ENCODE measurements around the gene CD46.

CD46 gene

DNA sequence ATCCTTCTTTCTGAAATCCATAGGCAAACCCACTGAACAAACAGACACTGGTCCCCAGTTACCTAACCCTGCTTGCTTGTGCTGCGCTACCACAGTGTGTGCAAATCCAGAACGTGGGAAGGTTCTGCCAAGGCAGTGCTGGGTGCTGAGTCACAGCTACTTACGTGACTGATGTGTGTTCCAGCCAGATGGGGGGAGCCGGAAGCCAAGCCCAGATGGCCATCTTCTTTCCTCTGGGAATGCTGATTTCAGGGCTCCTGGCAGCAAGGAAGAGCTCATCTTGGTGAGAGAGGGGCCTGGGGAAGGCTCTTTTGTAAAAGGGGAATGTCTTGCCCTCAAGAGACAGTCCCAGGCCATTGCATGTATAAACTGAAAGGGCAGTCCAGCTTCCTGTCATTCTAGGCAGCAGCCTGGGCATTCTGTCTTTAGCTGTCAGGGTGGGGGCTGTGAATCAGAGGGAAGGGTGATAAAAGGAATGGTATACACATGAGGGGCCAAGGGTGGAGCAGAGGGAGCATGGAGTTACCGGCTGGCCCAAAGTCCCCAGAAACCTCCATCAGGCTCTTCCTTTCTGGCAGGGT lies 54.1 kb downstream of the CD46 start:
- TF ChIP-seq CTCF (IDR thresholded peaks at IDR 0.05; ENCODE audit: low read depth, low read length): no peak
- DNase-seq (ENCODE audit: extremely low read depth, low read depth): peak; percentile 92

GRCh38 chr1:207806531-207807325 lies 54.9 kb downstream of the CD46 start:
- no peak for TF ChIP-seq CTCF (IDR thresholded peaks at IDR 0.05; ENCODE audit: low read depth, low read length)
- DNase-seq (ENCODE audit: extremely low read depth, low read depth): no peak

DNA sequence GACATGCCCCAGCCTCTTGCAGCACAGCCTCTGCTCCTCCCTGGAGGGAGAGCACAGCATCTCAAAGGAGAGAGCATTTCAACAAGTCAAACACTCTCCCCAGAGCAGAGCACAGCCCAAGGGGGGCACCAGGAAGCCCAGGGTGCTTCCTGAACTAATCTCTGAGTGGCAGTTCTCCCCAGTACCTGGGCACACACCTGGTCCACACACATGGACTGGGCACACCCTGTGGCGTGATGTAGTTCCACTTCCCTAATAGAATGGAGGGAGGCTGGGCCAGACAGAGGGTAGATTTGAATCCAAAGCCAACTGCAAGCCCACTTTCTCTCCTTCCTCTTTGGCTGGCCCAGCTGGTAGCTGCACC lies 55.5 kb downstream of the CD46 start:
- TF ChIP-seq CTCF (IDR thresholded peaks at IDR 0.05; ENCODE audit: low read depth, low read length): no peak

DNA sequence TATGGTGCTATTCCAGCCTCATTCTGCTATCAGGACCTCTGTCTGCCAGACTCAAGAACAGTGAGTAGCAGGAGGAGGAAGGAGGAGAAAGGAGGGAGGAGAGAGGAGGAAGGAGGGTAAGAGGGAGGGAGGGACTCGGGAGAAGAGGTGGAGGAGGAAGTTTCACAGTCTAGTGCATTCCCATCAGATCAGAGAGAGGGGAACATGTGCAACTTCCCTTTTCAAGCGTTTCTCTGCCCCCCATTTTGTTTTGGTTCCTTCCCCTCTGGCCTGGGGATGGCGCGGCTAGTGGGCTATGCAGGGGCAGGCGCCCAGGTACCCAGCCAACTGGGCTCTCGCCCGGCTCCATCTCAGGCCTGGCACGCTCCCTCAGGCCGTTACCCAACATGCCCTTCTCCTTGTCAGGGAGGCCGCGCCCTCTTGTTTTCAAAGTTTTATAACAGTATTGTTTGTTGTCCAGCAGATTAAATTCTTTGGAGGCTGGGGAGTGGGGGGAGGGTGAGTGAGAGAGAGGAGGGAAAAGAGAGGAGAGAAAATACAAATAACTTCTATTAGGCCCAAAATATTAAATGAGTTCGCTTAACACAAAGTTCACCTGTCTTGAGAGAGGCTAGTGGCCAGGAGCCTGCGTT lies 56.0 kb downstream of the CD46 start:
- TF ChIP-seq CTCF (IDR thresholded peaks at IDR 0.05; ENCODE audit: low read depth, low read length): no peak
- no peak for DNase-seq (ENCODE audit: extremely low read depth, low read depth)

More for the DNA sequence above, 55.5 kb downstream of the CD46 start:
- no peak for DNase-seq (ENCODE audit: extremely low read depth, low read depth)

DNA sequence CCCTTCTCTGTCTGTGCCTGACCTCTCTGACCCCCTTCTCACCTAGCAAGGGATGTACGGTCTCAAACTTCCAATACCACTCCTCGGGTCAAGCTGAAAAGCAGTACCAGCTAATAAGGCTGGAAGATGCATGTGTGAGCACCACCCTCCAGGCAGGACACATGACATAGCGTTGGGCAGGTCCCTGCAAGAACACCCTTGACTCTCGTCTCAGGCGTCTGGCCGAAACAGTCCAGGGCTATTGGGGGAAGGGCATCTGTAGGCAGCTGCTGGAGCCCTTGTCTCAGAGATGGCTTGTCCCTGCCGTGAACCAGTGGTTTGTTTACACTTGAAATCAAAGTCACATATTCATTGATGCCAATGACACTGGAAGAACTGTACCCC lies 56.5 kb downstream of the CD46 start:
- no peak for DNase-seq (ENCODE audit: extremely low read depth, low read depth)
- no peak for TF ChIP-seq CTCF (IDR thresholded peaks at IDR 0.05; ENCODE audit: low read depth, low read length)

DNA sequence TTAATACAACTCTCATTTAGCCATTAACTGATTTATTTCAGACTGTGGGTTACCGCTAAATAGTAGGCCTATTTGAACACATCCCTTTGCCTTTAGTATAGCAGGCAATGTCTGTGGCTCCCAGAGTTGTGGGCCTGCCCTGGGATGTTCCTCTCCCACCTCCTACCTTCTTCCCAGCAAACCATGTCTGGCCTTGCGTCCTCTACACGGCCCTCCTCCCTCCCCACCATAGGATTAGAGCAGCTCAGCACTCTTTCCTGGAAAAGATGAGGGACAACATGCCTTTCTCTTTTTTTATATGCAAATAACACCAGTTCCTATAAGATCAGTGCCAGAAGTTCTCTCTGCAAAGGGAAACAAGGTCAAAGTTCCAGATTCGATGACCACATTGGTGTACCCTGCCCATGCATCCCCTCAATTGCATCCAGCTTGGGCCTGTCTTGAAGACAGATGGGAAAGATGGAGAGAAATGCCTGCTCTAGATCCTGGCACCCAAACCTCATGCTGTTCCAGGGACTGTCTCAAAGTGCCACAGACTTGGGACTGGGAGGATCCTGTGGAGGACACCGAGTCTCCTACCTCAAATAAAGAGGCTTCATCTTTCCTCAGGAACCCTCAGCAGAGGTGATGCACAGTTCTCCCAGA lies 57.2 kb downstream of the CD46 start:
- no peak for DNase-seq (ENCODE audit: extremely low read depth, low read depth)
- no peak for TF ChIP-seq CTCF (IDR thresholded peaks at IDR 0.05; ENCODE audit: low read depth, low read length)

- DNase-seq (ENCODE audit: extremely low read depth, low read depth): no peak
- TF ChIP-seq CTCF (IDR thresholded peaks at IDR 0.05; ENCODE audit: low read depth, low read length): no peak
Observed at GRCh38 chr1:207810173-207810572, 58.3 kb downstream of the CD46 start.

Data from AG09319 (cell line).